IMR-90 (cell line): ENCODE data around the gene PPP1R2. TPM values are rescaled to one million over a fixed set of nuclear protein-coding genes. Genes with fewer than 3 reads are reported as not detected.

Experiments
- ATAC-seq: fragments of 200-7000 bp; cut with Tn5 transposase; 2 replicates; pipeline ENCODE4 v1.9.1; 2020; ENCODE audit warnings: low read depth, mild to moderate bottlenecking, moderate library complexity
- BruUV-seq: library from RNA; stranded (reverse); fragments of 400-500 nt; replicated peaks from 2 replicates; lab custom pipeline; 2021; lab: Mats Ljungman, UMichigan
- CTCF ChIA-PET: fragments of 300-600 bp; formaldehyde crosslinking; extraction: SDS; loops from one replicate; lab custom pipeline; 2021; ENCODE audit warnings: antibody characterized with exemption; lab: Yijun Ruan, JAX
- POLR2A ChIA-PET: fragments of 300-600 bp; sonication (Branson Sonifier 250); formaldehyde crosslinking; loops from one replicate; lab custom pipeline; 2022; ENCODE audit warnings: antibody characterized with exemption; ENCODE audit not compliant: unreplicated experiment; lab: Charles Lee
- DNase-seq: peaks from one replicate; pipeline ENCODE4 v3.0.0; 2013
- H2AFZ ChIP-seq: replicated peaks from 2 replicates; pipeline ENCODE3; 2013; ENCODE audit warnings: low read length, mild to moderate bottlenecking; ENCODE audit not compliant: poor library complexity
- H2AK5ac ChIP-seq: 2 replicates; pipeline ENCODE4 v1.6.1; 2013; ENCODE audit warnings: low read depth, low read length, inconsistent platforms
- H2AK9ac ChIP-seq: replicated peaks from 2 replicates; pipeline ENCODE3; 2013; ENCODE audit warnings: mild to moderate bottlenecking, low read depth, low read length, moderate library complexity; ENCODE audit not compliant: poor library complexity
- H2BK120ac ChIP-seq: 2 replicates; pipeline ENCODE4 v1.6.1; 2013; ENCODE audit warnings: low read depth, low read length, inconsistent platforms
- H2BK15ac ChIP-seq: 3 replicates; pipeline ENCODE4 v1.6.1; 2013; ENCODE audit warnings: low read depth, low read length, inconsistent platforms
- H2BK20ac ChIP-seq: 2 replicates; pipeline ENCODE4 v1.6.1; 2013; ENCODE audit warnings: low read depth, mild to moderate bottlenecking, inconsistent platforms, low read length, moderate library complexity
- H2BK5ac ChIP-seq: 2 replicates; pipeline ENCODE4 v1.6.1; 2013; ENCODE audit warnings: mild to moderate bottlenecking, low read depth, low read length, inconsistent platforms; ENCODE audit not compliant: poor library complexity, severe bottlenecking
- H3K14ac ChIP-seq: replicated peaks from 2 replicates; pipeline ENCODE4 v1.6.1; 2013; ENCODE audit warnings: low read depth, low read length, inconsistent platforms
- H3K18ac ChIP-seq: 2 replicates; pipeline ENCODE4 v1.6.1; 2013; ENCODE audit warnings: low read depth, low read length, control low read depth
- H3K23ac ChIP-seq: 2 replicates; pipeline ENCODE4 v1.6.1; 2013; ENCODE audit warnings: low read depth, low read length, inconsistent platforms
- H3K27ac ChIP-seq: 2 replicates; pipeline ENCODE4 v1.5.1; 2013; ENCODE audit warnings: mild to moderate bottlenecking, control low read depth, low read length; ENCODE audit not compliant: insufficient read depth
- H3K27me3 ChIP-seq: 2 replicates; pipeline ENCODE4 v1.6.1; 2013; ENCODE audit warnings: low read length; ENCODE audit not compliant: control insufficient read depth, insufficient read depth
- H3K36me3 ChIP-seq: 2 replicates; pipeline ENCODE4 v1.6.1; 2013; ENCODE audit warnings: low read length, mixed read lengths; ENCODE audit not compliant: control insufficient read depth, insufficient read depth
- H3K4ac ChIP-seq: 2 replicates; pipeline ENCODE4 v1.6.1; 2013; ENCODE audit warnings: low read depth, low read length, inconsistent platforms
- H3K4me1 ChIP-seq: 2 replicates; pipeline ENCODE4 v1.6.1; 2013; ENCODE audit warnings: low read length, mixed read lengths; ENCODE audit not compliant: control insufficient read depth, insufficient read depth
- H3K4me2 ChIP-seq: 2 replicates; pipeline ENCODE4 v1.6.1; 2013; ENCODE audit warnings: low read depth, mild to moderate bottlenecking, control low read depth, low read length, moderate library complexity
- H3K4me3 ChIP-seq: 2 replicates; pipeline ENCODE4 v1.5.1; 2013; ENCODE audit warnings: low read depth, mild to moderate bottlenecking, control low read depth, low read length, moderate library complexity; ENCODE audit not compliant: insufficient read depth
- H3K56ac ChIP-seq: 2 replicates; pipeline ENCODE4 v1.6.1; 2013; ENCODE audit warnings: low read length, inconsistent platforms; ENCODE audit not compliant: insufficient read depth; ENCODE audit errors: extremely low read depth
- H3K79me1 ChIP-seq, 2 experiments: 2 replicates each; pipeline ENCODE4 v1.6.1; 2013; ENCODE audit warnings: low read length in 2 of 2, inconsistent platforms in 1 of 2, low read depth in 1 of 2
- H3K9ac ChIP-seq: 2 replicates; pipeline ENCODE4 v1.6.1; 2013; ENCODE audit warnings: low read depth, low read length, control low read depth
- H3K9me1 ChIP-seq: 2 replicates; pipeline ENCODE4 v1.6.1; 2013; ENCODE audit warnings: low read length, inconsistent platforms; ENCODE audit not compliant: insufficient read depth
- H3K9me3 ChIP-seq: 2 replicates; pipeline ENCODE4 v1.6.1; 2013; ENCODE audit warnings: low read length; ENCODE audit not compliant: control insufficient read depth, insufficient read depth
- H4K20me1 ChIP-seq: 2 replicates; pipeline ENCODE4 v1.6.1; 2013; ENCODE audit warnings: low read length, inconsistent platforms; ENCODE audit not compliant: insufficient read depth
- H4K5ac ChIP-seq: 2 replicates; pipeline ENCODE4 v1.6.1; 2013; ENCODE audit warnings: mild to moderate bottlenecking, low read depth, low read length, control low read depth
- H4K8ac ChIP-seq, 2 experiments: 2 replicates each; pipeline ENCODE4 v1.6.1; 2013; ENCODE audit warnings: low read depth in 2 of 2, low read length in 2 of 2, control low read depth in 1 of 2, inconsistent platforms in 1 of 2
- H4K91ac ChIP-seq: 2 replicates; pipeline ENCODE4 v1.6.1; 2013; ENCODE audit warnings: low read depth, low read length, inconsistent platforms; ENCODE audit not compliant: insufficient read depth
- CEBPB ChIP-seq: IDR thresholded peaks from 2 replicates; pipeline ENCODE4 v1.6.1; 2012; ENCODE audit warnings: low read depth, low read length, improper control_type of control experiment
- CHD1 ChIP-seq: IDR thresholded peaks from 2 replicates; pipeline ENCODE4 v1.6.1; 2012; ENCODE audit warnings: low read depth, low read length, improper control_type of control experiment
- FOS ChIP-seq: fragments of 150-350 bp; IDR thresholded peaks from 2 replicates; pipeline ENCODE4 v1.6.1; 2016; ENCODE audit warnings: low read depth, low read length
- MAFK ChIP-seq: IDR thresholded peaks from 2 replicates; pipeline ENCODE4 v1.6.1; 2012; ENCODE audit warnings: low read depth, low read length, improper control_type of control experiment
- RCOR1 ChIP-seq: IDR thresholded peaks from 2 replicates; pipeline ENCODE4 v1.6.1; 2012; ENCODE audit warnings: mild to moderate bottlenecking, low read length, improper control_type of control experiment; ENCODE audit not compliant: insufficient replicate concordance
- WGBS, 2 experiments: methylation state at CpG; one replicate each; pipeline versions ENCODE4 v1.1.5 to v1.1.7; 2013; ENCODE audit warnings: missing lambda C conversion rate in 2 of 2; ENCODE audit not compliant: insufficient read length in 1 of 2; ENCODE audit errors: extremely low coverage in 2 of 2; 5-methylcytosine and 5-hydroxymethylcytosine counted together
- dilution Hi-C: fragments of 300-500 bp; cut with HindIII; formaldehyde crosslinking; loops from one replicate; pipeline ENCODE4 v1.14.3; 2018; ENCODE audit warnings: low sequenced_read_pairs; ENCODE audit not compliant: unreplicated experiment
- in situ Hi-C: fragments of 300-500 bp; cut with MboI; formaldehyde crosslinking; loops from 3 replicates; pipeline ENCODE4 v1.14.3; 2019; ENCODE audit warnings: low sequenced_read_pairs, inconsistent platforms, mixed read lengths
- intact Hi-C: fragments of 100-400 bp; cut with micrococcal nuclease; formaldehyde crosslinking; loops from 2 replicates; pipeline ENCODE4 v1.10.0; 2022
- polyA plus RNA-seq, 3 experiments: library from polyadenylated mRNA; depleted of rRNA; stranded (reverse); fragments of >200 nt; gene quantifications; 2 replicates each; pipeline ENCODE4 v1.2.3, GENCODE V29; 2012; ENCODE audit warnings: low replicate concordance in 1 of 3
- total RNA-seq: library from RNA; depleted of rRNA; stranded (reverse); fragments of >200 nt; gene quantifications from 2 replicates; pipeline ENCODE4 v1.2.3, GENCODE V29; 2012

Gene PPP1R2
- total and polyA plus RNA-seq, 2 of the 4 experiments (the other 2 are of a cell fraction), result 9.2 to 36.0 TPM

GRCh38 chr3:195548006-195548405, 4.9 kb upstream of the PPP1R2 start:
- Histone ChIP-seq H2AFZ (no peak overlapping the region), H2BK20ac (no peak overlapping the region), H3K9me3 (no peaks in the 10 kb centered on the region), H3K4me2 (no peak overlapping the region), H2AK9ac (no peak overlapping the region), H2BK5ac (no peak overlapping the region), H4K91ac (no peak overlapping the region), H3K9ac (no peak overlapping the region), H3K36me3 (no peaks in the 10 kb centered on the region), H2AK5ac (no peak overlapping the region), H4K5ac (no peak overlapping the region), H3K27ac (no peak overlapping the region), H3K23ac (no peak overlapping the region), H3K27me3 (peaks cover 16% of the 10 kb centered on the region), H4K8ac (no peak overlapping the region), H3K4me1 (peaks cover 2% of the 10 kb centered on the region; the same call in 1 of the 2 replicates), H3K4me3 (no peak overlapping the region), H3K79me1 (no peaks in the 10 kb centered on the region), H2BK120ac (no peak overlapping the region), H3K9me1 (no peaks in the 10 kb centered on the region), H3K14ac (no peak overlapping the region), H4K20me1 (no peaks in the 10 kb centered on the region), H2BK15ac (no peak overlapping the region), H3K56ac (no peak overlapping the region), H3K18ac (no peak overlapping the region), H3K4ac (no peak overlapping the region)
- no peak for ATAC-seq
- dilution Hi-C loops, result no loop called here
- no peak for DNase-seq
- intact Hi-C loops, result no loop called here
- TF ChIP-seq CHD1 (no peak), MAFK (no peak), CEBPB (no peak), RCOR1 (no peak), FOS (no peak)
- no TSS peak for BruUV-seq
- 69% methylated on average over 3 of the region's 8 CpGs; no CpG with 5 or more reads in 1 of the 2 experiments for WGBS, 2 experiments
- in situ Hi-C loops, result no loop called here
- CTCF ChIA-PET, result no interaction called here
- POLR2A ChIA-PET, result no interaction called here
